Kidney tubule cell (primary cell): ENCODE results near the gene SLC49A4.

Source experiments
- DNase-seq: peaks from one replicate; pipeline ENCODE4 v3.0.0-alpha.2; 2018; ENCODE audit warnings: low spot score

Gene SLC49A4

DNA sequence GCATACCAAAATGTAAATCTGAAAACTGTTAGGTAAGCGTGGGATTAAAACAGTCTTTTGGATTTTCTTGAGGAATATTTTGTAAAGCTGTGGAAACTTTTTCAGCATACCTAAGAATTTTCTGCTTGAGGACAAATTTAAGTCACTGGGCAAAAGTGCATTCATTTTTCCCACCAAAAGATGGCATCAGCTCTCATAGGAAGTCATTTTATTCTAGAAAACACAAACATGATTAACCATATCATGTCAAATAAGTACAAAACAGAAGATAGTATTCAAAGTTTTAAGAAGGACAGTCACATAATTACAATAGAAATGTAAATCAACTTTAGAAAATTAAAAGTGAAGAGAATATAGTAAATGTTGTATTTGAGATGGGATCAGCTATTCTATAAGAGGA is 63.5 kb downstream of the SLC49A4 start:
- DNase-seq, result peak; percentile 21

GRCh38 chr3:122859021-122859805 is 64.3 kb downstream of the SLC49A4 start:
- no peak for DNase-seq

GRCh38 chr3:122862381-122862780 is 67.5 kb downstream of the SLC49A4 start:
- DNase-seq, result no peak

DNA sequence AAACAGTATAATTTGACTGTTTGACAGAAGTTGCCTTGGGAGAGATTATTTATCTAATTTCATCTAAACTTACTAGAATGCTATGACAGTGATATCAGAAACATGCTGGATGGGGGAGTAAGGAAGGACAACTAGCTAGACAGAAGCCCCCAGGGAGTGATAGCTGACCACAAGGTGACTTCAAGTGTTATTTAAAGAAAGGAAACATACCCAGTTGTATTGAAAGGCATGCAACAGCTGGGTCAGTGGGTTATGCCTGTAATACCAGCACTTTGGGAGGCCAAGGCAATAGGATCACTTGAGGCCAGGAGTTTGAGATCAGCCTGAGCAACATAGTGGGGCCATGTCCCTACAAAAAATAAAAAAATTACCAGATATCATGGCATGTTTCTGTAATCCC is 69.6 kb downstream of the SLC49A4 start:
- no peak for DNase-seq

DNA sequence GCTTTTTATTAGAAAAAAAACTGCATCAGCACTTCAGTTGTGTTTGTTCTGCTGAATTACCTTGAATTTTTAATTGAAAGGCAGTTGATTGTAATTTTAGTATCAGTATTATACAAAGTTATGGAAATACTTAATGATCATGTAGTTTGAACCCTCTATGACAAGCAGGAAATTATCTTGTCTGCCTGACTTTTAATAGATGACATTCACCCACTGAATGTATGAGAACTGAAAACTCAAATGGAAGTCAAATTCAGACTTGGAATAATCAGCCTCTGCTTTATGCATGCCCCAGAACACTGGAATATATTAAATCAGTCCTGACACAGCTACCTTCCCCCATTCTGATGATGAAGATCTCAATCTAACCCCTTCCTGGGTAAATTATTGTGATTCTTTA is 73.5 kb downstream of the SLC49A4 start:
- DNase-seq, result no peak

DNA sequence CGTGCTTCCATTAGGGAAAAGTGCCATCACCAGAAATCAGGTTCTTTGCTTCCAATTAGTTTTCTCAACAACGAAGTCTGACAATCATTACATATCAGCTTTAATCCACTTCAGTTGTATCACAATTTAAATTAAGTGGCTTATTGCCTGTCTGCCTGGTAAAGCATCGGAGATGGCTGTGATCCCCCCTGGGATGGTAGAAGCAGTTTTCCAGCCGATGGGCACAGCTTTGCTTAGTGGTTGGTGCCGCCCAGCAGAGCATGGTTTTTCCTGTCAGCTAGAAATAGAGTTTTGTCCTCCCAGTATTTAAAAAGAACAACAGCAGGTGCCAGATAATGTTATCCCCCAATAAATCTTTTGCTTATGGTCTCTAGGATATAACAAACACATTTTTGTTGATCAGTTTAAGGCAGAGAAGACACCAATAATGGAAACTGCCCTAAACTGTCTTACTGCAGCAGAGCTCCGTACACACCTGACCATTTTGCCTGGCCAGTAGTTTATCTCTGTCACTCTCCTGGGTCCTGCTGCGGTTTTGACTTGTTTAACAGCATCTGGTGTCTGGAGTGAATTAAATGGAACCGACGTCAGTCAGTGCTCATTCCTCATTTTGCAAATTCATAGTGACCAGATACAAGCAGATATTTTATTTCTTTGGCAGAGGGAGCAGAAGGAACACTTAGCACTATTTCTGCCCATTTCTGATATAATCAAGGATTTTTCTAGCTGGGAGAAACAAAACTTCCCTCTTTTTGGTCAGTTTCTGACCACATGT is 79.1 kb downstream of the SLC49A4 start:
- no peak for DNase-seq

DNA sequence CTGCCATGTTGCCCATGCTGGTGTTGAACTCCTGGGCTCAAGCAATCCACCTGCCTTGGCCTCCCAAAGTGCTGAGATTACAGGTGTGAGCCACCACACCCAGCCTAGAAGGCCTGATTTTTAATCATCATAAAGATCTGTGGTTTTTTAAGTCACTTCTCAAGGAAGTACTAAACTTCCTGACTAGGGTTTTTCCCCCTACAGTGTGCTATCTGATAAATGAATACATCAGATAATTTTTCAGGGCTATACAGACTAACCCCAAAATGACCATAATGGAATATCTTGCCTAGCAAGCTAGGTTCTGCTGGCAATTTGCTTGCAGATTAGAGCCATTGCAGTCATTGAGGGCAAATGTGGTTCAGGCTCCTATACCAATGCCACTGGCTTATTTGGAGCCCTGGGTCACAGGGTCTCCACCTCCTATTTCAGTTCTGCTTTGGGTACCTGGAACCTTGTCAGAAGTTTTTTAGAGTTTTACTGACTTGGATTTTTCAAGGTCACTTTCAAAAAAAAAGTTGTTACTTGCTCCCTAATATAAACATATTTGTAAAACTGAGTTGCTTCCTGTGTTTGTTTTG is 80.8 kb downstream of the SLC49A4 start:
- DNase-seq, result no peak

DNA sequence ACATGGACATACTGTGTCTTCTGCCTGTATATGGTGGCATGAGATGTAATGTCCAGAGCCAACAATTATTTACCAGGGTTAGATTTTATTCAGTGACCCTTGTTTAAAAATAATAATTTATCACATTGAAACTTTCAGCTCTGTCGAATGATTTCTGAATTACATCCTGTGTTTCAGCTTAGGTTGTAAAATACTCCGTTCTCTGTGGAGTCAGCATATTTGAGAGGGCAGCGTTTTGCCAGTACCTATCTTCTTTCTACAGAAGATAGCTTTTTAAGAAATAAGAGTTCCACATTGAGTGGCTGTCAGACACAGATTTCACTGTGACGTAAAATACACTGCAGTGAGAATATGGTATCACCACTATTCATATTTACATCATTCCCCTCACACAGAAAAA is 85.3 kb downstream of the SLC49A4 start:
- DNase-seq, result no peak

GRCh38 chr3:122880624-122881023 is 85.8 kb downstream of the SLC49A4 start:
- DNase-seq, result no peak

- DNase-seq, result no peak
Observed at GRCh38 chr3:122882361-122882947, 87.6 kb downstream of the SLC49A4 start.

DNA sequence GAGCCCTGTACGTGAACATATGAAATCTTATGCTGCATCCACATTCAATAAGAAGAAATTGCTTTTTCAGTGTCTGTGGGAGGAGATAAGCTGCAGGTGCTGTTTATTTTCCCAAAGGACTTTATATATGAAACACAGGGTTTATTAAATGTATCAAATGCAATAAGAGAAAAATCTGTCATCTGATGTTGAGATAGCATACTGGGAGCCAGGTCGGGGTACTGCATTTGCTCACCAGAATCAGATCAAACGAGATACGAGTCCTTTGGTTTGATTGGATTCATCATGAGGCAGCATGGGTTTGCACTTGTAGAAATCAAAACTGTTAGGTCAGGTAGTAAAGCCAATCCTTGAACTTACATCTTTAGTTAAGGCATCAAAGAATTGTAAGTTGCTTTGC is 91.4 kb downstream of the SLC49A4 start:
- DNase-seq, result no peak

- DNase-seq, result no peak
Observed at GRCh38 chr3:122886946-122887345, 92.1 kb downstream of the SLC49A4 start.

- DNase-seq, result peak; percentile 3
Observed at GRCh38 chr3:122890077-122890719, 95.3 kb downstream of the SLC49A4 start.

GRCh38 chr3:122890720-122891220 is 95.9 kb downstream of the SLC49A4 start:
- DNase-seq, result no peak

DNA sequence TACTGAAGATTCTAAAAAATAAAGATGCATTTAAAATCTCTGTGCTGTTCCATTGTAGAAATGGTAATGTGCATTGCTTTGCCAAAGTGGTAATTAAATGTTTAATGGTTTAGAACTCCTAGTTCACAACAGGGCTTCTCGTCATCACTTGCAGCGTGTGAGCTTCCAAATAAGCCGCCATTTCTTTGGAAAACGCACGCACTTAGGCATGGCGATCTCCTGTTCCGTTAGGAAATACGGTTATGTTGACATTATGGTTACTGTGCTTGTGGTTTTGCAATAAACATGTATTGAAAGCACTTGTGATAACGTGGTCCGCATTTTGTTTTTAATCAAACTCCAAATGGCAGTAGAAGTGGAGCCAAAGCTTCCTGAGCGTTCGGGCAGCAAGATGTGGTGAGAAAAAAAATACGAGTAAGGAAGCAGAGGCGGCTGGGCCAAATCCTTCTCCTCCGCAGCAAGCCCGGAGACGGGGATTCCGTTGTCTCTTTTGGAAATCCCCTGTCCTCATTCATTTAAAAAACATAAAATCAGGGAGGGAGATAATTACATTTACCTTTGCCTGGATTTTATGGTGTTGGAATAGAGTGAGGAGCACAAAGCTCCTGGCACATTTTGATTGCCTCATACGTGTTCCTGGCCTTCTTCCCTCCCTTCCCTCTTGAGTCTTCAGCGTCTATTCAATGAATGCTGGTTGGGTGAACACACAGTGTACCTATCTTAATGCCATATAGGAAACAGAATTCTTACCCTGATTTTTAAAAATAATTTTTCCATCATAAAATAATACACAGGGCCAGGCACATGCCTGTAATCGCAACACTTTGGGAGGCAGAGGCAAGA is 97.5 kb downstream of the SLC49A4 start:
- DNase-seq, result no peak

- peak; percentile 79 for DNase-seq
Observed at GRCh38 chr3:122893282-122893681, 98.4 kb downstream of the SLC49A4 start.

- DNase-seq, result peak; percentile 48
Observed at GRCh38 chr3:122893754-122894668, 99.1 kb downstream of the SLC49A4 start.

DNA sequence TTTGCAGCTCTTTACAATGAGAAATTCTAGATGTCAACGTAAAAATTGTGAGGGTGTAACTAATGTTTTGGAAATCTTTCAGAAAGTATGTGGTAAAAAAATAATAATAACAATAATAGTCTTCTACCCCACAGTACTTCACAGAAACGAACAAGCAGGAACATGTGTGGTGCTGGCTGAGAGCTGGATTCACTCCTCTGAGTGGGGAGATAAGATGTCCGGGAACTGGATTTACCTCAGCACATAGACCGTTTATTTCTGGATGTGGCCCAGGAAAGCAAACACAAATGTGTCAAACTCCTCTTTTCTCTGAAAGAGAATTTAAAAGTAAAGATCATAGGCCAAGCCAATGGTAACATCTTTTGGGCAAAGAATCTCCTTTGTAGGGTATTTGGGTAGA is 103.4 kb downstream of the SLC49A4 start:
- no peak for DNase-seq

- peak; percentile 79 for DNase-seq
Observed at GRCh38 chr3:122902326-122902725, 107.5 kb downstream of the SLC49A4 start.

GRCh38 chr3:122903171-122903570 is 108.3 kb downstream of the SLC49A4 start:
- DNase-seq, result no peak
